ENCODE results near the gene IFNA7.

The IFNA7 gene

DNA sequence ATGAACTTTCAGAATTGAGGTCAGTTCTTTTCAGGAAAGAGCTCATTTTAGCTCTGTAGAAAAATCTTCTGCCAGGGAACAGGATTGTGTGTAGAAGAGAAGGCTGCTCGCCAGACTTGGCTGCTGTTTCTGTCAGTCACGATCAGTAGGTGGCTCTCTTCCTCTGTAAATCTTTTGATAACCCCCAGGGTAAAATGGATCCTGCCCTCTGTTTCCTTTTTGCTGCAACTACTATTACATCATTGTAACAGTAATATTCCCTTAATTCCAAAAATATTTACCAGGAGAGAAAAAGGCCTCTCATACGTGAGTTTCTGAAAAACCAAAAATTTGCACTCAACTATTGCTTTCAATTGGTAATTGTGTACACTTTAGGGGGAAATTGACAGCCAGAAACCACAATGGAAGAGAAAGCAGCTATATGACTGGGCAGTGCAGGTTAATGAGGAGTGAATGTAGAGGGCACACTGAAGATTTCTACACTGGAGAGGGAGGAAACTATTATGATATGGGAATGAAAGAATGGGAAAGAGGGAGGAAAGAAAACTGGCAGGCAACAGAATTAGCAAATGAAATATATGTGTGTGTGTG lies 47.9 kb downstream of the IFNA7 start:
- DNase-seq (ENCODE audit: low read depth in 1 of 2, low spot score in 1 of 2), result peak in 1 of 2 experiments; percentile 20
- in situ Hi-C loops (cut with HindIII; ENCODE audit: low pct_unique_long_range_greater_than_20kb, low sequenced_read_pairs), result no loop called here
- no peak for TF ChIP-seq JUND (IDR thresholded peaks at IDR 0.05; ENCODE audit: low read depth)

DNA sequence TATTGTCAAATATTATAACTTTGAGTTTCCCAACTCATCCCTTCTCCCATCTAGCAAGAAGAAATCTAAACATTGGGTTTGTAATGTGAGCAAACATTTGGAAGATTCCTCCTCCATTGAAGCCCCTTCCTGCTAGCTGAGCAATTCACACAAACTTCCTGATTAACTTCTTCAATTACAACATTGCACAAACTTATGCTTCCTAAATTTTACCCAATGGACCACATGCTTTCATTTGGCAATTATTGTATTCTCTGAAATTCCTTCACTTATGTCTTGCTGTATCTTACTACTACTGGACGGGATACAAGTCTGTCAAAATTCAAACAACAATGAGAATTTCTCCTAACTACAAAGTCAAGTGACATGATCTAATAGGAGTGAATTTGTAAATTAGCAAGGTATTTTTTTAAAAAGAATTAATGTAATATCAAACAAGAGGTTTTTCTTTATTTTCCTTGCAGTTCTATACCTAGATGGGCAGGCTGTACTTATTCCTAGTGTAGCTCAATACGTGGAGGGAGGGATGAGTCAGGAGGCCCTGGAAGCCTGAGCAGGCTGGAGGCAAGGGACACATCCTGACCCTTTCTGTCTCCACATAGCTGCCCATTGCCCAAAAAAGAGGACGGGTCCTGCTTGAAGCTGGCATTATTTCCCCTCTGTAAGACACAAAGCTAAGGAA lies 48.5 kb downstream of the IFNA7 start:
- in situ Hi-C loops (cut with HindIII; ENCODE audit: low pct_unique_long_range_greater_than_20kb, low sequenced_read_pairs), result no loop called here
- no peak for TF ChIP-seq JUND (IDR thresholded peaks at IDR 0.05; ENCODE audit: low read depth)
- DNase-seq (ENCODE audit: low read depth in 1 of 2, low spot score in 1 of 2), result no peak
